GM21619 (cell line): ENCODE results near the gene CACNB1.
A peak's percentile ranks its signal among the peaks of the same experiment; 100 is the strongest.

Source experiments
- ATAC-seq: cut with Tn5 transposase; IDR thresholded peaks from one replicate; pipeline ENCODE4 v1.9.1; 2021; ENCODE audit not compliant: unreplicated experiment

Gene CACNB1

DNA sequence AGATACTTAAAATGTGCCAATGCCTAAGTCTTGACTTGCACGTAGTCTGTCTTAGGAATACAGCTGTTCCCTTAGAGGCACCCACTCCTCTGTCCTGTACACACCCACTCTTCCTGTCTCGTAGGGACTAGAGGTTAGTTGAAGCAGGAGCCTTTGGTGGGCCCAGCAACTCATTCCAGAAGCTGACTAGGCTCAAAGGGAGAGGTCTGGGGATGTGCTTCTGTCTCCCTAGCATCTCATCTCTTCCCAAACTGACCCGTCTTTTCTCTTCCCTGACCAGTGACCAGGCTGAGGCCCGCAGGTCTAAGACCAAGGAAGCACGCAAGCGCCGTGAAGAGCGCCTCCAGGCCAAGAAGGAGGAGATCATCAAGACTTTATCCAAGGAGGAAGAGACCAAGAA, 6.8 kb upstream of the CACNB1 start:
- ATAC-seq: no peak

DNA sequence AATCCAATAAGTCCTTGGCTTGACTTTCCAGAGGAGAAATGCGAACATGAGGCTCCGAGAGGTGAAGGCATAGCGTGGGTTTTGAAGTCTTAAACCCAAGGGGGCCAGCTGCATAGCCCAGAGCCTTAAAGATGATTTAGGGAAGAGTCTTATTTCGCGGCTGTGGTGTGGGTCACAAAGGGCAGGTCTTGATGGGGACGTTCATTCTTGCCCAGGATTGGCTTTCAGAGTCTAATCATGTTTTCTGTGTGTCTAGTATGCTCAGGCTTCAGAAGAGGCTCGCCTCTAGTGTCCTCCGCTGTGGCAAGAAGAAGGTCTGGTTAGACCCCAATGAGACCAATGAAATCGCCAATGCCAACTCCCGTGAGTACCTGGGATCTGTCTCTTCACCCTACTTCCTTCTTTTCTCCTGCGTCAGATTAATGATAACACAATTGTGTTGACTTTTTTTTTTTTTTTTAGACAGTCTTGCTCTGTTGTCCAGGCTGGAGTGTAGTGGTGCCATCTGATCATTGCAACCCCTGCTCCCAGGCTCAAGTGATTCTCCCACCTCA, 3.6 kb upstream of the CACNB1 start:
- ATAC-seq: no peak

DNA sequence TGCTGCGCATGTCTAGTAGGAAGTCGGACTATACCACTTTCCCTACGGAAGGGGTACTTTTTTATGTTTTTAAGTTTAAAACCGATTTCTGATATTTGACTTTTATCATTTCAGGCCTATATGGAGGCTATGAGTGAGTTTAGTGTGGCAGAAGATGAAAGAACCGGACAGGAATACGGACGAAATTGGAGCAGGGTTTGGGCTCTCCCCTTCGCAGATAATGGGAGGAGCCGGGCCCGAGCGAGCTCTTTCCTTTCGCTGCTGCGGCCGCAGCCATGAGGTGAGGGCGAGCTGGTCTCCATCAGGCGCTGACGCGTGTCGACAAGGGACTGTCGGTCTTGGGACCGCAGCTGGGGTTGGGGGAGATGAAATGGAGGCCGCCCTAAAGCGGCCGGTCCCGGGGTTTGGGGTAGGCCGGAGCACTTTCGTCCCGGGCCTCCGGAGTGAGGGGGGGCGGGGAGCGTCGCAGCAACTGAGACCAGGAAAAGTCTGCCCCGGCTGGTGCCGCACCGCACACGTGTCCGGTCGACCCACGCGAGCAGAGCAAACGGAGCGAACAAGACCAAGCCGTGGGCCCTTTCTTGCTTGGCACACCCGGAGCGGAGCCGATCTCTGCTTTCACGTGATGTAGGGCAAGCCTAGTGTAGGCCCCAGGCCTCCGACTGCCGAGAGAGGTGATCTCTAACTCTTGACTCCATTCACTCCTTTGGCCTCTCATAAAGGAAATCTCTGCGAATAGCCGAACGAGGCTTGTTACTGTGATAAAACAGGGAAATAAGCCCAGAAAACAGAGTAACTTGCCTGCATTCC, 2.8 kb upstream of the CACNB1 start, which contains the start of gene RPL19:
TSS of gene RPL19 (plus strand) at position 214 of the 810 bp plus-strand sequence. CDS start at position 276, 62 bp downstream.
- peak; percentile 52 for ATAC-seq

DNA sequence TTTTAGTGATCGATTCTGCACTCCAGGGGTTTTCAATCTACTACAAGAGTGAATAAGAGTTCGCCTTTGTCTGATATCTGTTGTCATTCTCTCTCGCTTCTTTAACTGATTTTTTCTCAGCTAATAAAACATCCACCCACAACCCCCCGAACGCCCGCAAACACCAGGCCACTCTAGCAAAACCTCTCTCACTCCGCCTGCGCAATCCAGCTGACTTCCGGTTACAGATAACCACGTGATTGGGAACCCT, 2.3 kb upstream of the CACNB1 start:
- peak; percentile 47 for ATAC-seq

DNA sequence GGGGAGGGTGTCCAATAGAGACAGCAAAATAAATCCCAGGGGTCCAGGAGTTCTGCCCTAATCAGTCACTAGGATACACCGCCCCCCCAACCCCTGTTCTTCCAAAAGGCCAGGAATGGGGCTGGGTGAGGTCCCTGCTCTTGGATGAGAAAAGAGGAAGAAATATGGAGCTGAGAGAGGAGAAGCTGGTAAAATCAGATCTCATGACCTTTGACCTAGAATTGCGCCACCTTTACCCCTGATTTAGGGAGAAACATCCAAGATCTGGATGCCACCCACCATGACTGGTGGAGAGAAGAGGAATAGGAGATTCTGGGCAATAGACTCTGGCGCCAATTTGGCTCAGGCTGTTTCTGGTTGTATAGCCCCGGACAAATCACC, 707 bp upstream of the CACNB1 start:
- ATAC-seq: no peak

DNA sequence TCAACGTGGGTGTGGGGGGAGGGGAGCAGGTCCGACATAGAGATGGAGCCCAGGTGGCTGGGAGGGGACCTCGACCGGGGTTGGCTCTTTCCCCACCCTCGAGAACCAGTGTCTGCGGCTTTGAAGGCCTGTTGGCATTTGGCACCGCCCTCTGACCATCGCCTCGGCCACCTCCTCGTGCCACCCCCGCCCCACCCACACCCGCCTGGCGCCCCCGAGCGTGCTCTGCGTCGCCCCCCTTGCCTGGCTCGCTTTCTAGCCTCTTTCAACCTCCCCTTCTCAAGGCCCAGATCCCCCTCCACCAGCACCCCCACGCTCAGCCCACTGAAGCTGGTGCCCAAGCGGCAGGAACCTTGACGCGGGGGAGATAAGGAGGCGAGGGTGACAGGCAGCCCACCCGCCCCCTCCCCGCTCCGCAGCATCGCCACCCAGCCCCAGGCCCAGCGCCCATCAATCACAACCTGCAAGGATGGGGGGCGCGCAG, 619 bp downstream of the CACNB1 start:
- no peak for ATAC-seq

DNA sequence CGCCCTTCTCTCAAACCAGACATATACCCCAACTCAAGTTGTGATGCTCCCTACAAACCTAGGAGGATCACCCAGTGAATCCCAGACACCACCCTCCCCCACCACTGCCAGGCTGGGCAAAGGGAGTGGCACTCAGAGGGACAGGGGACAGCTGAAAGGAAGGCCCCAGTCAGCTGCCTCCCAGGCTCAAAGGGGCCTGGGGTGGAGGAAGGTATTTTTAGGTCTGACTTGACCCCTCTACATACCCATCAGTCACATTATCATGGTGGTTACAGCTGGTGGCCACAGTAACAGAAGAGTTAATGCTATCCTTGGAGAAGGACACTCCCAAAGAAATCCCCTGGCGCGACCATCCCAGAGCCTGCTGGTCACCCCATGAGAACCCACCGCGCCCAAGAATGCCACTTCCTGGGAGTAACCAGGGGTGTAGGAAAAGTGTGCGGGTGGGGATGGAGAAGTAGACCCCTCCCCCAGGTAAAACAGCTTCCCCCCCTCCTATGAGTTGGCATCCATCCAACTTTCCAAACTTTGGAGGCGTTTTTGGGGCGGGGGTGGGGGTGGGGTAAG, 1.1 kb downstream of the CACNB1 start:
- no peak for ATAC-seq

DNA sequence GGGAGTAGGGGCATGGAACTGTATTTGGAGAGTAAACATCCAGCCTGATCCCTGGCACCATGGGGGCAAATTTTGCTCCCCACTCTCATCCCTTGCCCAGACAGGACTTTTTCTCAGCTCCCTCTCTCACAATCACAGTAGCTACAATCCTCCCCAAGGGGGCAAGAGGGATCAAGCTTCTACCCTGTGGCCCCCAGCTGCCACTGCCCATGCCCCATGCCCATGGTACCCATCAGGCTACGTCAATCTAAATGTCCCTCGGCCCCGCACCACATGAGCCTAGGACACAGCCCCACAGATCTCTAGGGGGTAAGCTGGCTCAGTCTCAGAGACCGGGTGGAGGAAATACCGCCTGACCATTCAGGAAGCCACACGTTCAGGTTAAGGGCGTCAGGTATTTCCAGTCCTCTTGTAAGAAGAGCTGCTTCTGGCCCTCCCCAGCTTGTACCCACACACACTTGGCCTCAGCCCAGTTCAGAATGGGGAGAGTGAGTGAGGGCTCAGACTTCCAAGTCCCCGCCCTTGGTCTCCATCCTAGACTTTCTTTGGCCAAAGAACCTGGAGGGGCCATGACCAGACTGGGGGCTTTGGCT, 1.8 kb downstream of the CACNB1 start:
- no peak for ATAC-seq

DNA sequence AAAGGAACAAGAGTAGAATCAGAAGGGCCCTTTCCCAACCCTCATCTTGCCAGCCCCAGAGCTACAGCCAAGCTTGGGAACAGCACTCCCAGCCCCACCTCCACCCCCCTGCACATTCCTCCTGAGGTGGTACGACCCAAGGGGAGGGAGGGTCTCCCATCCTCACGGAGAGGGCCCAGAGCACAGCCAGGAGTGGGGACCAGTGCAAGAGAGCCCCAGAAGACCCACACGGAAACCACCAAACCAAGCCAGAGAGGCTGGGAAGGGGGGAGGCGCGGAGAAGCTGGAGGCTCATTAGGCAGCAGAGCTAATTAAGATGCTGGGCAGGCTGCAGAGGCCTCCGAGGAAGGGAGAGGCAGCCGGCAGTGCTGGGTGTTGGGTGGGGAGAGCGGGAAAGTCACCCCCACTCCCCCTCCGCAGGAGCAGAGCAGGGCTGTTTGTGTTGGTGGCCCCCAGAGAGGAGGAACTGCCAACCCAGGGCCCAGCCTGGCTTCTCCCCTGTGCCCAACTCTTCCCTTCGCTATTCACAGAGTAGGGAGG, 2.4 kb downstream of the CACNB1 start:
- no peak for ATAC-seq

DNA sequence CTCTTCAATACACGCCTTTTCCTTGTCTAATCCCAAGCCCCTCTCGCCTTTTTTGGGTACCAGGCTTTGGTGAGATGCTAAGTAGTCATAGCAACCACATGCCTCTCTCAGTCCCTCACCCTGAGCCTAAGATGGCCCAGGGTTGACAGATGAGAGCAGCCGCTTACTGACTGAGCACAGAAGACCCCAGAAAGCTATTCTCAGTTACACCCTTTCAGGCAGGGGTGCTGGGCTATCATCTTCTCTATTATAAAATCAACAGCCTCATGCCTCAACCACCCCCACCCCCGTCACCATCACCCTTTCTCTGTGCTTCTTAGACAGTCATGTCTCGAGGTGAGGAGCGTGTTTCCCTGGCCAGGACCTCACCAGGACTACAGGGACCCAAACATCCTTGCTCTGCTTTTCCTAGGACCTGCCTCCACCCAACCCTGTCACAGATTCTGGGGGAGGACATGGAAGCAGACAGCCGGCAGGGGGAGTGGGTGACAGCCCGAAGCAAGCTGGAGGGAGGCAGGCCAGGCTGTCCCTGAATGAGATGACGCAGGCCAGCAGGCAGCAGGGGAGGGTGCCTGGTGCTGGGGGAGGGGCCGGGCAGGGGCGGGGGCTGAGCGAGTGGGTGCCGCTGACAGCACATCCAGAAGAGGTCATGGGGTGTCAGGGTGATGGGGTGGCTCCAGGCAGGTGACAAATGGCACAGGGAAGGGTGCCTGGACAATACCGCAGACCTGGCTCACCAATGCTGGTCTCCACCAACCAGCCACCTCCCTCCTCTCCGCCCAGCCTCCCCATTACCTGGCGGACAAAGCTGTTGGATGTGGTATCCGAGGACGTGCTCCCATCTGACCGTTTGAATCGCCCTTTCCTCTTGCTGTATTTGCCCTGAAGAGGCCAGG, 3.1 kb downstream of the CACNB1 start:
- ATAC-seq: no peak

DNA sequence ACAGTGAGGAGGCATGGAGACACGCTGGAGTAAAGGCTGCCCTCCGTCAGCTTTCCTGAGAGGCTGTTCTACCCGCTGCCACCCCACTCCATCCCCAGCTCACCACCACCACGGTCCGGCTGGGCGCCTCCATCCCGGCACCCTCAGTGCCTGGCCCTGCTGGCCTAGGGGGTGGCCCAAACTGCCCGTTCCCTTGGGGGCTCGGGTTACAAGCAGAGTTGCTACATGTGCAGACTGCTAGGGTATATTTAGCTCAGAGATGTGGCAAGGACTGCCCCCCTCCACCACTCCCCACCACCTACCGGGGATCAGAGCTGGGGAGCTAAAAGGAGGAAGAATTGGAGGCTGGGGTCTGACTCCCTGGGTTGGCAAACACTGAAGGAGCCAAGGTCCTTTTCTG, 4.1 kb downstream of the CACNB1 start:
- ATAC-seq: no peak

DNA sequence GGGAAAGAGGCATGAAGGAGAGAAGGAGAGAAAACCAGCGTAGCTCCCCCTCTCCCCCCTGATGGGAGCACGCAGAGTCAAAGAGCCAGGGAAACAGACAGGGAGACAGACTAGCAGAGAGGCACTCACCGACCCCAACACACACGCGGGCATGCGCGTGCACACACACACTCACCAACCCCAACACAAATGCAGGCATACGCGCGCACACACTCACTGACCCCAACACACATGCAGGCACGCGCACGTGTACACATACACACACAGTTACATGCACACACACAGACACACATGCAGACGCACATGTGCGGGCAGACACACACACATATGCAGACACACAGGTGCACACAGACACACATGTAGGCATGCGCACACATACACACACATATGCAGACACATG, 4.6 kb downstream of the CACNB1 start:
- no peak for ATAC-seq

DNA sequence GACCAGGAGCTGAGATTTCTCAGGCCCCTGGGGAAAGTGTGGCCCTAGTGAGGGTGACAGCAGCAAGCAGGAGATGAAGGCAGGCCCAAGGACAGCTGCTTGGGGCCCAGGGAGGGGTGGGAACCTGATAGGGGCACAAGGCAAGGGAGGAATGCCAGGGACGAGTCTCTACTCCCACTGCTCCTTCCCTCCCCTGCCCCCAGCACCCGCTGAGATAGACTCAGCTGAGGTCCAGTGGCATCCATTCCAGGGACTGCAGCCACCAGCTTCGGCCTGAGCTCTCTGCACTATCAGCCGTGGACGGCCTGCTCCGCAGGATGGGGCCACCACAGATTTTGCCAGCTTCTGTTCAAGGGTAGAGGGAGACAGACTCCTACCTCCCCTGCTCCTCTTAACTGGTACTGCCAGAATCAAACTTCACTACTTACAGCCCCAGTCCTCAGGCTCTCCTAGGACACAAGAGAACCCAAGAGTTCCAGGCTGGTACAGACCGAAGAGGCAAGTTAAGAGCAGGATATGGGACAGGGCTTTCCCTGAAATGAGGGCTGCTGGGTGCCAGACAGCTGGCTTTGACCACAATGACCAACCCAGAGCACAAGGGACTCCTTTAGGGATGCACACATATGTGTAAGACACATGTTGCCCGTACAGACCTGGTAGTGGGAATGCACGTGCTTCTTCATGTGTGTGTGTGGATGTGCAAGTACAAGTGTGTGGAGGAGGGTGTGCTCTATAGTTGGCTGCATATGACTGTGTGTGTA, 5.5 kb downstream of the CACNB1 start:
- ATAC-seq: no peak

DNA sequence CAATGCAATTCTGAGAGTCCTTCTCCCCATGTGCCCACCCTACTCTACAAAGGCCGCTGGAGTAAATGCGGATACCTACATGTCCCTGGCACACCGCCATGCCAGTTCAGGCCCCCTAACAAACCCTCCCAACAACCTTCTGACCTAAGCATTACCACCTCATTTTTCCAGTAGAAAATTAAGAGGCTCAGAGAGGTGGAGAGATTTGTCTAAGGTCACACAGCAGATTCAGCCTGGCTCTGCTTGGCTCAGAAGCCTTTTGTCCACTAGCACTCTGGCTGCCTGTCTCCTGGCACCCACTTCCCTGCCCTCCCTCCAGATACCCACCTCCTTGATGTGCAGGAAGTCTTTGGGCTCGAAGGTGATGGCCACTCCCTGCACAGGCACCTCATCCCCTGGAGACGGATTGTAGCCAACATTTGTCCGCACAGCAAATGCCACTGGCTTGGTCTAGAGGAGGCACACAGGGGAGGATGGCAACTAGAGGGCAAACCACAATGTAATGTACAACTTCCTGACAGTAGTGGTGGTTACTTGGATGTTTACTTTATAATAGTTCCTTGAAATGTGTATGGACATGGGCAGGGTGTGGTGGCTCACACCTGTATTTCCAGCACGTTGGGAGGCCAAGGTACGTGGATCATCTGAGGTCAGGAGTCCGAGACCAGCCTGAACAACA, 10.2 kb downstream of the CACNB1 start:
- ATAC-seq: no peak

DNA sequence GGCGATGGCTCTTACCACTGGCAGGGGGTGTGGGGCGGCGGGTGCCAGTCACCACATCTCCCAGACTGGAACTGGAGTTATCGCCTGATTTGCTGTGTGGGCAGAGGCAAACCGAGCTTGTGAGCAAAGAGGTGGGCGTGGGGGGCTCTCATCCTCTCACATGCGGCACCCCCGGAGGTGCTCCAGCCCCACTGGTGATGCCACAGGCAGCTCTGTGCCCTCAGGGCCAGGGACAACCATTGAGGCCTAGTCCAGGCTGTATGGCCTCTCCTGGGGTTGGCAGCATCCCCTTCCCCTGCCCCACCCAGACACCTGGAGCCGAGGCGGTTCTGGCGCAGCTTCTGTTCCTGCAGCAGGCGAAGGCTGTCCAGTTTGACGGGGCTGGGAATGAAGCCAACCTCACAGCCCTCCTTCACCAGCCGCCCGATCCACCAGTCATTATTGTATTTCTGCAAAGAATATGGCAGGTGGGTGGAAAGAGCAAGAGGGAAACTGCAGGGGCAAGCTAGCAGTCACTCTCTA, 10.9 kb downstream of the CACNB1 start:
- no peak for ATAC-seq

DNA sequence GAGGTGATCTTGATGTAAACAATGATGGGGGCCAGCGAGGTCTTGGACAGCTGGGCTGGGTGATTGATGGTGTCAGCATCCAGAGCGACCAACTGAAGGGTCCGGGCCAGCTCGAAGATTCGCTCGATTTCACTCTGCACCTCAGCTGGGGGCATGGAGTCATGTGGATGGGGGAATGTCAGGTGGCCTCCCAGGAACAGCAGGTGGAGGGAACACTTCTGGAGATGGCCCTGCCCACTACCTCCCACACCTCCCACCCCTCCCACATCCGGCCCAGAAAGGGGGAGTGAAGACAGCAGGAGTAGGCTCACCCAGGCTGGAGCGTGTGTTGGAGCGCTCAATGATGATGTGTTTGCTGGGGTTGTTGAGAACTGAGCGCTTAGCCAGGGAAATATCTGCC, 13.7 kb downstream of the CACNB1 start:
- ATAC-seq: no peak

DNA sequence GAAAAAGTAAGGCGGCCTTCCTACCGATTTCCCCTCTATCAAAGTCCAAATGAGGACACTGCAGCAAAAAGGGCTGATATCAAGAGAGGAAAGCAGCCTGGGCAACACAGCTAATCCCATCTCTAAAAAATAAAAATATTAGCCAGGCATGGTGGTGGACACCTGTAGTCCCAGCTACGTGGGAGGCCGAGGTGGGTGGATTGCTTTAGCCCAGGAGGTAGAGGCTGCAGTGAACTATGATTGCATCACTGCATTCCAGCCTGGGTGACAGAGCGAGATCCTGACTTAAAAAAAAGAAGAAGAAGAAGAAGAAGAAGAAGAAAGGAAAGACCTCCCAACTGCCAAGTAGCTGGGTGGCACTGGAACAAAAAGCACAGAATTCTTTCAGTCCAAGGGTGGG, 14.4 kb downstream of the CACNB1 start:
- ATAC-seq: no peak

DNA sequence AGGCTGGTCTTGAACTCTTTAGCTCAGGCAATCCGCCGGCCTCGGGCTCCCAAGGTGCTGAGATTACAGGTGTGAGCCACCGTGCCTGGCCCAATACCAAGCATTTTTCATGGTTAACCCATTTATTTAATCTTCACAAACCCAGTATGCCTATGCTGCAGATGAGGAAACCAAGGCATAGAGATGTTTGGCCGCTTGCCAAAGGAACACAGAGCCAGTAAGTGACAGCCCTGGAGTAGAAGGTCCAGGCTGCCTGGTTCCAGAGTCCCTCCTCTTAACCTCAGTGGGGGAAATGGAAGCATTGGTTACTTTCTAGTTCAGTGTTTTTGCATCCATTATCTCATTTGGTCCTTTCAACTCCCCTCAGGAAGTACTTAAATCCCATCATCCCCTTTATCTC, 16.2 kb downstream of the CACNB1 start:
- no peak for ATAC-seq

DNA sequence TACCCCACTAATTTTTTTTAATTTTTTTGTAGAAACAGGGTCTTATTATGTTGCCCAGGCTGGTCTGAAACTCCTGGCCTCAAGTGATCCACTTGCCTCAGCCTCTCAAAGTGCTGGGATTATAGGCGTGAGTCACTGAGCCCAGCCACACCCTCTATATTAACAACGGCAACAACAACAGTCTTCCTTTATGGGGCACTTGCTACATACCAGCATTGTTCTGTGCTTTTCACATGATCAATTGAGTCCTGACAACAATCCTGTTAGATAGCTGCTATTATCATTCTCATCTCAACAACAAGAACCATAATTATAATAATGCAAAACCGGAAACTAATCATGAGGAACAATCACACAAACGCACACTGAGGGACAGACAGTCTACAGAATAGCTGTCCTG, 18.9 kb downstream of the CACNB1 start:
- no peak for ATAC-seq
